Naive thymus-derived CD4-positive, alpha-beta T cell (primary cell): ENCODE measurements around the gene TRAPPC13. TPM values are rescaled to one million over a fixed set of nuclear protein-coding genes. Genes with fewer than 3 reads are reported as not detected.
"Not testable (repeated sequence)": the region's sequence is repeated elsewhere in the genome, so short reads cannot be mapped to it uniquely, and the experiment has no call there.

Experiments used
- ATAC-seq: fragments of 150-1000 bp; cut with Tn5 transposase; 2 replicates; pipeline ENCODE4 v1.10.0; 2021; ENCODE audit warnings: mild to moderate bottlenecking, moderate library complexity
- CTCF ChIA-PET: fragments of 350-600 bp; sonication (Branson Sonifier 250); formaldehyde crosslinking; loops from one replicate; lab custom pipeline; 2021; ENCODE audit warnings: antibody characterized with exemption; lab: Charles Lee
- POLR2A ChIA-PET: fragments of 350-600 bp; sonication (Branson Sonifier 250); formaldehyde crosslinking; loops from one replicate; lab custom pipeline; 2021; ENCODE audit warnings: antibody characterized with exemption, inconsistent platforms; lab: Charles Lee
- DNase-seq, 9 donors: peaks; one replicate each; pipeline versions ENCODE4 v3.0.0 to v3.0.0-alpha.2; 2020 to 2022; ENCODE audit warnings: mixed read lengths in 1 of 9
- H3K27ac ChIP-seq: one replicate; pipeline ENCODE4 v1.7.0; 2013; ENCODE audit warnings: mild to moderate bottlenecking, low read depth, low read length, moderate library complexity
- H3K27me3 ChIP-seq, 2 donors: one replicate each; pipeline ENCODE4 v1.7.0; 2013; ENCODE audit warnings: low read length in 2 of 2, mild to moderate bottlenecking in 2 of 2, moderate library complexity in 2 of 2; ENCODE audit not compliant: control insufficient read depth in 2 of 2, insufficient read depth in 2 of 2
- H3K36me3 ChIP-seq, 3 experiments: 1 replicate in 2 of 3; 2 replicates in 1 of 3; pipeline ENCODE4 v1.7.0; 2013; ENCODE audit warnings: low read length in 3 of 3, mild to moderate bottlenecking in 3 of 3, moderate library complexity in 1 of 3; ENCODE audit not compliant: insufficient read depth in 3 of 3, control insufficient read depth in 2 of 3
- H3K4me1 ChIP-seq, 2 donors: one replicate each; pipeline ENCODE4 v1.7.0; 2013; ENCODE audit warnings: low read length in 2 of 2, mild to moderate bottlenecking in 2 of 2, moderate library complexity in 1 of 2; ENCODE audit not compliant: control insufficient read depth in 2 of 2, insufficient read depth in 2 of 2
- H3K4me3 ChIP-seq: 2 replicates; pipeline ENCODE4 v1.7.0; 2013; ENCODE audit warnings: mild to moderate bottlenecking, low read length
- H3K9me3 ChIP-seq, 3 experiments: 1 replicate in 2 of 3; 2 replicates in 1 of 3; pipeline ENCODE4 v1.7.0; 2013; ENCODE audit warnings: low read length in 3 of 3; ENCODE audit not compliant: control insufficient read depth in 2 of 3
- H3K27ac Mint-ChIP-seq, 9 donors: one replicate each; pipeline ENCODE4 v1.8.0; 2020 to 2022; ENCODE audit warnings: mixed read lengths in 9 of 9, mild to moderate bottlenecking in 8 of 9, moderate library complexity in 5 of 9, inconsistent platforms in 2 of 9
- H3K27me3 Mint-ChIP-seq, 5 donors: one replicate each; pipeline ENCODE4 v1.8.0; 2021 to 2022; ENCODE audit warnings: mixed read lengths in 5 of 5, mild to moderate bottlenecking in 1 of 5
- H3K36me3 Mint-ChIP-seq, 5 donors: one replicate each; pipeline ENCODE4 v1.8.0; 2020 to 2022; ENCODE audit warnings: mixed read lengths in 5 of 5, mild to moderate bottlenecking in 3 of 5, inconsistent platforms in 1 of 5
- H3K4me1 Mint-ChIP-seq, 7 donors: one replicate each; pipeline ENCODE4 v1.8.0; 2020 to 2022; ENCODE audit warnings: mixed read lengths in 7 of 7, mild to moderate bottlenecking in 3 of 7, inconsistent platforms in 1 of 7
- H3K4me3 Mint-ChIP-seq, 10 donors: one replicate each; pipeline ENCODE4 v1.8.0; 2020 to 2022; ENCODE audit warnings: mild to moderate bottlenecking in 10 of 10, mixed read lengths in 10 of 10, moderate library complexity in 6 of 10, inconsistent platforms in 2 of 10
- H3K9me3 Mint-ChIP-seq, 11 donors: one replicate each; pipeline ENCODE4 v1.8.0; 2020 to 2022; ENCODE audit warnings: mixed read lengths in 11 of 11, mild to moderate bottlenecking in 4 of 11, inconsistent platforms in 1 of 11, moderate library complexity in 1 of 11
- intact Hi-C, 2 donors: fragments of 100-400 bp; cut with micrococcal nuclease; formaldehyde crosslinking; loops; one replicate each; pipeline ENCODE4 v1.15.1; 2023
- polyA plus RNA-seq, 2 donors: library from polyadenylated mRNA; unstranded; fragments of 300-500 nt; fragmentation: Illumina TruSeq; gene quantifications; one replicate each; pipeline ENCODE4 v1.2.3, GENCODE V29; 2021
- total RNA-seq, 6 experiments: library from RNA in 5 of 6; stranded (reverse) in 5 of 6; gene quantifications; 1 replicate in 5 of 6; 2 replicates in 1 of 6; pipeline ENCODE4 v1.2.3 and lab custom pipeline; 2021 to 2026

TRAPPC13 gene
- total and polyA plus RNA-seq, 7 experiments from 2014 or later, result 18.2 to 23.1 (median 19.8) TPM

DNA sequence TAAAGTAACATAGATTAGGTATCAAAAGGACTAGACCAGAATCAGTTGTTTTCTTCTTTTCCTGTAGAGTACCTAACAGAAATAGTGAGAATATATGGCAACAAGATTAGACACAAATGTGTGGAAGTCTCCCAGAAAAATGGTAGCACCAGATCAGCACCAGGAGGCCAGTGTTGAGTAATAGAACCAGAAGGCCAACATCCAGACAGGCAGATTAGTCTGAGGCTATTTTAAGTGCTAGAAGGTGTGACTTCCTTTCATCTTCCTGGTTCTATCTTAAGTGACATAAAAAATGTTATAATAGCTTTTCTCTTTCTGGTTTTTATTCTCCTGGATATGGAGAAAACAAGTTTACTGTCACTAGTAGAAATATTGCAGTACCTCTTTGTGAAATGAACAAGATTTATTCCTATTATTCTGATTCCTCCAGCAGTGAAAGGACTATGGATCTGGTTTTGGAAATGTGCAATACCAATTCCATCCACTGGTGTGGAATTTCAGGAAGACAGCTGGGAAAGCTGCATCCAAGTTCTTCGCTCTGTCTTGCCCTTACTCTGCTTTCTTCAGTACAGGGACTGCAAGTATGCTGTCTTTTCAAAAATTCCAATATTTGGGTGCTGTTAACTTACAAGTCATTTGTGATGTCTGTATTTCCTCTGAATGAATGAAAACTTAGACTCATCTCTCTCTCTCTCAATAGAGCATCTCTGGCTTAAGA lies 39.1 kb downstream of the TRAPPC13 start:
- peaks cover 4 to 36% (median 8%) of the 10 kb centered on the region in 3 experiments for H3K36me3 ChIP-seq
- ATAC-seq, result no peak
- no peak overlapping the region for H3K4me3 ChIP-seq
- H3K4me1 ChIP-seq, result no peaks in the 10 kb centered on the region
- intact Hi-C loops, result no loop called here
- Mint-ChIP-seq H3K36me3 (peaks cover 5 to 25% (median 12%) of the 10 kb centered on the region in 5 donors), H3K4me1 (peaks cover 2 to 8% (median 5%) of the 10 kb centered on the region in 7 donors), H3K27me3 (no peaks in the 10 kb centered on the region), H3K4me3 (no peak overlapping the region), H3K27ac (peak overlapping the region in 4 of 9 donors; percentile 41 to 85 (median 58)), H3K9me3 (peaks cover 0 to 2% (median 0%) of the 10 kb centered on the region in 11 donors)
- CTCF ChIA-PET, result no interaction called here
- no peaks in the 10 kb centered on the region for H3K9me3 ChIP-seq
- no peaks in the 10 kb centered on the region for H3K27me3 ChIP-seq
- H3K27ac ChIP-seq, result no peak overlapping the region
- DNase-seq, result no peak
- POLR2A ChIA-PET, result no interaction called here

- Histone ChIP-seq H3K9me3 (no peaks in the 10 kb centered on the region), H3K27ac (no peak overlapping the region), H3K4me3 (no peak overlapping the region), H3K4me1 (no peaks in the 10 kb centered on the region), H3K27me3 (no peaks in the 10 kb centered on the region), H3K36me3 (peaks cover 22 to 67% (median 26%) of the 10 kb centered on the region in 3 experiments)
- Mint-ChIP-seq H3K27me3 (no peaks in the 10 kb centered on the region), H3K9me3 (peaks cover 0 to 2% (median 0%) of the 10 kb centered on the region in 11 donors), H3K4me1 (peaks cover 0 to 5% (median 4%) of the 10 kb centered on the region in 7 donors), H3K36me3 (peaks cover 8 to 33% (median 11%) of the 10 kb centered on the region in 5 donors), H3K4me3 (no peak overlapping the region), H3K27ac (no peak overlapping the region)
- ATAC-seq (no peak), DNase-seq (no peak)
- CTCF ChIA-PET, result interaction anchor here (0.8 kb wide), 1 partner anchor 1498 kb away, joined by 3 read pairs; no protein-coding TSS in a partner anchor
- POLR2A ChIA-PET, result no interaction called here
- intact Hi-C loops, result no loop called here
These were observed 43.9 kb downstream of the TRAPPC13 start for GRCh38 chr5:65668696-65669095.

DNA sequence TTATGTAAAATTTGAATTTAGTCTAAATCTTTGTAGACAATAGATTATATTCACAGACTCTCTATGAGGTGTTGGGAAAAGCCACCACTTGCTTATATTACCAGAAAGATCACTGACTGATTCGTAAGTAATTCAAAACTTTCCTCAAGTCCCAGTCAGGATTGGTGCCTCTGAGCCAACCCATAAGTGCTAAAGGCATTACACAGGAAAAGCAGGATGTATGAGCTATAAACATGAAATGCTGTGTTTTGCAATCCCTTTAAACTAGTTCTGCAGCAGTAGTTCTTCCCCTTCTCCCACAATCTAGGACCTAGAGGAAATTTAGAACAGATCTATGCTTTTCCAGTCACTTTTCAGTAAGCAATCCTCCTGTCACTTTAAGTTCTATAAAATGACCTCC lies 48.0 kb downstream of the TRAPPC13 start:
- peaks cover 7 to 29% (median 24%) of the 10 kb centered on the region in 7 donors for H3K4me1 Mint-ChIP-seq
- Histone ChIP-seq H3K4me3 (no peak overlapping the region), H3K36me3 (peaks cover 22 to 68% (median 27%) of the 10 kb centered on the region in 3 experiments), H3K27me3 (no peaks in the 10 kb centered on the region), H3K9me3 (no peaks in the 10 kb centered on the region), H3K4me1 (no peaks in the 10 kb centered on the region), H3K27ac (no peak overlapping the region)
- intact Hi-C loops, result no loop called here
- no peaks in the 10 kb centered on the region for H3K9me3 Mint-ChIP-seq
- H3K4me3 Mint-ChIP-seq, result no peak overlapping the region
- peaks cover 11 to 62% (median 26%) of the 10 kb centered on the region in 5 donors for H3K36me3 Mint-ChIP-seq
- ChIA-PET CTCF (no interaction called here), POLR2A (no interaction called here)
- DNase-seq, result no peak
- H3K27ac Mint-ChIP-seq, result peak overlapping the region in 4 of 9 donors; percentile 8 to 67 (median 25)
- H3K27me3 Mint-ChIP-seq, result no peaks in the 10 kb centered on the region
- no peak for ATAC-seq

DNA sequence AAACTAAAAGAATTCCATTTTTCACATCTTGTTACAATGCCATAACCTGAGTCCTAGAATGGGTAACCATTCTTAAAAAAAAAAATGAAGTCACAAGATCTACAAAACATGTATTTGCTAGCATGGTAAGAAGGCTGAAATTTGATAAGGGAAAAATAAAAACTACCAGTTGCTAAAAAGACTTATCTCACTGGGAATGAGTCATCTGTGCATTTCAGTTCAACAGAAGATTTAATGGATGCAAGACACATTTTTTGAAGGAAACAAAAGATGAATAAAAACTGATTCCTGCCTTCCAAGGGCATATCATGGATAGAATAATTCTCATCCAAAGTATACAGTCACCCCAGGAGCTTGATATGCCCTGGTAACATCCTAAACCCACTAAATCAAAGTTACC lies 49.9 kb downstream of the TRAPPC13 start:
- Mint-ChIP-seq H3K4me1 (peaks cover 7 to 49% (median 39%) of the 10 kb centered on the region in 7 donors), H3K27me3 (no peaks in the 10 kb centered on the region), H3K36me3 (peaks cover 13 to 77% (median 41%) of the 10 kb centered on the region in 5 donors), H3K27ac (peak overlapping the region in 8 of 9 donors; percentile 20 to 86 (median 62)), H3K9me3 (no peaks in the 10 kb centered on the region), H3K4me3 (no peak overlapping the region)
- ATAC-seq, result no peak
- Histone ChIP-seq H3K9me3 (no peaks in the 10 kb centered on the region), H3K36me3 (peaks cover 20 to 60% (median 22%) of the 10 kb centered on the region in 3 experiments), H3K27me3 (no peaks in the 10 kb centered on the region), H3K4me1 (no peaks in the 10 kb centered on the region), H3K4me3 (no peak overlapping the region), H3K27ac (no peak overlapping the region)
- intact Hi-C loops, result no loop called here
- CTCF ChIA-PET, result no interaction called here
- POLR2A ChIA-PET, result interaction anchor here (0.8 kb wide), 1 partner anchor 13 kb away, joined by 3 read pairs; no protein-coding TSS in a partner anchor
- DNase-seq, result no peak

- H3K4me1 Mint-ChIP-seq, result peaks cover 11 to 62% (median 51%) of the 10 kb centered on the region in 7 donors
- H3K27me3 ChIP-seq, CTCF ChIA-PET, H3K4me3 ChIP-seq, H3K9me3 ChIP-seq, DNase-seq, H3K4me1 ChIP-seq, H3K9me3 Mint-ChIP-seq, H3K27ac ChIP-seq, H3K27me3 Mint-ChIP-seq: not testable (repeated sequence)
- peak overlapping the region in 8 of 9 donors; percentile 38 to 92 (median 86) for H3K27ac Mint-ChIP-seq
- peak overlapping the region in 8 of 10 donors; percentile 10 to 65 (median 37) for H3K4me3 Mint-ChIP-seq
- peaks cover 10 to 79% (median 49%) of the 10 kb centered on the region in 5 donors for H3K36me3 Mint-ChIP-seq
- peaks cover 13 to 54% (median 22%) of the 10 kb centered on the region in 3 experiments for H3K36me3 ChIP-seq
- intact Hi-C loops, result loop anchor here in 1 of 2 donors (2.0 kb wide), 1 partner anchor 45 kb away; no protein-coding TSS in a partner anchor
- POLR2A ChIA-PET, result interaction anchor here (1.2 kb wide), 1 partner anchor 52 kb away, joined by 3 read pairs; the partner anchor contains the start of gene TRIM23
- peak; percentile 40 for ATAC-seq
These were observed 51.2 kb downstream of the TRAPPC13 start for GRCh38 chr5:65676056-65676455.

DNA sequence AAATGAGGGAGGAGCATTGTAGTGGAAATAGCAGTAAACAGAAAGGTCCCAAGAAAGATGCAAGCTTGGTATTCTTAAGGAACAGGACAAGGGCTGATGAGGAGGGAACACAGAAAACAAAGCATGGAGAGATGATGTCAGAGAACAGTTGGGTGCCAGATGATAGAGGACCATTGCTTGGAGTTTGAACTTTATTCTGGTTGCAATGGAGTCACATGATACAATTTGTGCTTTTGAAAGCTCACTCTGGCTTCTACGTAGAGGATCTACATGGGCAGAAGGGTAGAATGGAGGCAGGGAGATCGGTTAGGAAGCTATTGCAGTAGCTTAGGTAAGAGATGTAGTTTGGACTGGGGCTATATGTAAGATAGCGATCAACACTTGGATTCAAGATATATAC lies 57.3 kb downstream of the TRAPPC13 start:
- Histone ChIP-seq H3K27ac (no peak overlapping the region), H3K36me3 (peaks cover 0 to 61% (median 19%) of the 10 kb centered on the region in 3 experiments), H3K4me3 (no peak overlapping the region), H3K9me3 (no peaks in the 10 kb centered on the region), H3K4me1 (no peaks in the 10 kb centered on the region), H3K27me3 (no peaks in the 10 kb centered on the region)
- H3K36me3 Mint-ChIP-seq, result peaks cover 37 to 80% (median 65%) of the 10 kb centered on the region in 5 donors
- peaks cover 4 to 67% (median 56%) of the 10 kb centered on the region in 7 donors for H3K4me1 Mint-ChIP-seq
- DNase-seq (no peak), ATAC-seq (no peak)
- H3K27me3 Mint-ChIP-seq, result no peaks in the 10 kb centered on the region
- ChIA-PET CTCF (no interaction called here), POLR2A (interaction anchor here (0.8 kb wide), 1 partner anchor 59 kb away, joined by 3 read pairs; no protein-coding TSS in a partner anchor)
- intact Hi-C loops, result no loop called here
- peaks cover 0 to 1% (median 0%) of the 10 kb centered on the region in 11 donors for H3K9me3 Mint-ChIP-seq
- H3K4me3 Mint-ChIP-seq, result no peak overlapping the region
- peak overlapping the region in 5 of 9 donors; percentile 4 to 76 (median 44) for H3K27ac Mint-ChIP-seq
